K562 (cell line): ENCODE measurements around the gene ST6GALNAC6. TPM values are rescaled to one million over a fixed set of nuclear protein-coding genes. Genes with fewer than 3 reads are reported as not detected.

ENCODE experiments used
- ARID4B ChIP-seq: sonication (generic); formaldehyde crosslinking; IDR thresholded peaks from 2 replicates; pipeline ENCODE4 v1.8.0; 2022; ENCODE audit warnings: mild to moderate bottlenecking, missing genetic modification reagents
- ASH1L ChIP-seq: fragments of 450-650 bp; IDR thresholded peaks from 2 replicates; pipeline ENCODE4 v1.6.1; 2018; ENCODE audit warnings: borderline replicate concordance, mild to moderate bottlenecking, low read depth; ENCODE audit not compliant: partially characterized antibody
- BHLHE40 ChIP-seq: IDR thresholded peaks from 2 replicates; pipeline ENCODE4 v1.6.1; 2011; ENCODE audit warnings: low read length, improper control_type of control experiment
- CHD4 ChIP-seq: fragments of 200-600 bp; sonication (generic); IDR thresholded peaks from 3 replicates; pipeline ENCODE4 v1.6.1; 2012; ENCODE audit warnings: low read depth, mild to moderate bottlenecking, mixed read lengths, low read length, inconsistent platforms; ENCODE audit not compliant: insufficient read depth, insufficient replicate concordance, poor library complexity, severe bottlenecking
- DNMT1 ChIP-seq: fragments of 450-650 bp; IDR thresholded peaks from 2 replicates; pipeline ENCODE4 v1.6.1; 2016; ENCODE audit warnings: antibody characterized with exemption, mild to moderate bottlenecking
- EHMT2 ChIP-seq: fragments of 450-650 bp; IDR thresholded peaks from 2 replicates; pipeline ENCODE4 v1.6.1; 2018; ENCODE audit warnings: antibody characterized with exemption
- ELF4 ChIP-seq: fragments of 450-650 bp; formaldehyde crosslinking; IDR thresholded peaks from 2 replicates; pipeline ENCODE4 v1.4.0; 2022; ENCODE audit warnings: missing genetic modification characterization
- ESRRA ChIP-seq: fragments of 450-650 bp; IDR thresholded peaks from 2 replicates; pipeline ENCODE4 v1.6.1; 2014; ENCODE audit warnings: low read depth, mild to moderate bottlenecking, moderate library complexity, borderline replicate concordance
- GATA2 ChIP-seq: sonication (generic); formaldehyde crosslinking; IDR thresholded peaks from 2 replicates; pipeline ENCODE4 v1.4.0; 2020; ENCODE audit warnings: mild to moderate bottlenecking, missing genetic modification reagents
- GTF2F1 ChIP-seq: IDR thresholded peaks from 2 replicates; pipeline ENCODE4 v1.6.1; 2011; ENCODE audit warnings: low read depth, low read length, improper control_type of control experiment
- HDAC1 ChIP-seq, 2 experiments: fragments of 450-650 bp; IDR thresholded peaks; 2 replicates each; pipeline ENCODE4 v1.6.1; 2016 to 2017; ENCODE audit warnings: inconsistent platforms in 1 of 2, mild to moderate bottlenecking in 1 of 2, moderate library complexity in 1 of 2
- L3MBTL2 ChIP-seq: fragments of 450-650 bp; IDR thresholded peaks from 2 replicates; pipeline ENCODE4 v1.6.1; 2016; ENCODE audit warnings: mild to moderate bottlenecking, moderate library complexity
- MXI1 ChIP-seq: IDR thresholded peaks from 2 replicates; pipeline ENCODE4 v1.6.1; 2011; ENCODE audit warnings: low read depth, mild to moderate bottlenecking, improper control_type of control experiment, low read length
- MYNN ChIP-seq, 2 experiments: sonication (generic); formaldehyde crosslinking in 1 of 2; IDR thresholded peaks; 2 replicates each; pipeline versions ENCODE4 v1.5.0 to v1.6.1; 2016 to 2020; ENCODE audit warnings: antibody characterized with exemption in 1 of 2, missing genetic modification reagents in 1 of 2
- NFE2 ChIP-seq: IDR thresholded peaks from 2 replicates; pipeline ENCODE4 v1.6.1; 2014; ENCODE audit warnings: antibody characterized with exemption, low read depth
- PCBP2 ChIP-seq: fragments of 200-400 bp; formaldehyde crosslinking; IDR thresholded peaks from 2 replicates; pipeline ENCODE4 v1.6.1; 2018; ENCODE audit warnings: low read length, low read depth, mild to moderate bottlenecking, moderate library complexity; ENCODE audit not compliant: poor library complexity, severe bottlenecking
- RAD21 ChIP-seq, 2 experiments: fragments of 250-450 bp in 1 of 2; fragments of 450-650 bp in 1 of 2; sonication (Bioruptor Pico) in 1 of 2; formaldehyde crosslinking in 1 of 2; IDR thresholded peaks in 1 of 2; conservative IDR thresholded peaks in 1 of 2; 2 replicates each; pipeline versions ENCODE4 v1.4.0 to v1.8.0; 2020 to 2022; ENCODE audit warnings: mild to moderate bottlenecking in 2 of 2, moderate library complexity in 1 of 2
- SMARCE1 ChIP-seq: fragments of 450-650 bp; IDR thresholded peaks from 2 replicates; pipeline ENCODE4 v1.7.1; 2016; ENCODE audit warnings: mild to moderate bottlenecking
- SP1 ChIP-seq: sonication (generic); formaldehyde crosslinking; IDR thresholded peaks from 2 replicates; pipeline ENCODE4 v1.8.1; 2022; ENCODE audit warnings: mild to moderate bottlenecking, missing genetic modification reagents
- TGIF2 ChIP-seq: sonication (generic); formaldehyde crosslinking; IDR thresholded peaks from 2 replicates; pipeline ENCODE4 v1.8.1; 2022; ENCODE audit warnings: mild to moderate bottlenecking, missing genetic modification reagents, moderate library complexity
- VEZF1 ChIP-seq: fragments of 200-800 bp; sonication (Bioruptor generic); IDR thresholded peaks from 2 replicates; pipeline ENCODE4 v1.6.1; 2017; ENCODE audit warnings: missing genetic modification characterization, missing compliant biosample characterization
- ZKSCAN3 ChIP-seq: fragments of 250-450 bp; sonication (Bioruptor Pico); IDR thresholded peaks from 2 replicates; pipeline ENCODE4 v1.4.0; 2020
- ZNF184 ChIP-seq: sonication (generic); formaldehyde crosslinking; IDR thresholded peaks from 2 replicates; pipeline ENCODE4 v1.5.0; 2020; ENCODE audit warnings: missing genetic modification reagents
- polyA plus RNA-seq, 8 experiments: library from polyadenylated mRNA; depleted of rRNA in 4 of 8; stranded (reverse) in 5 of 8; unstranded in 3 of 8; fragments of >200 nt; fragmentation: Nextera tagmentation in 2 of 8; fragmentation: Illumina TruSeq in 1 of 8; extraction: Ambion mirVana in 2 of 8; extraction: Trizol in 1 of 8; gene quantifications; 2 replicates each; pipeline versions ENCODE4 v1.2.1 to v1.2.3, GENCODE V29; 2011 to 2014; ENCODE audit warnings: inconsistent platforms in 1 of 8, missing spikeins in 1 of 8
- total RNA-seq, 7 experiments: library from RNA; depleted of rRNA in 6 of 7; stranded (reverse); fragments of >200 nt in 6 of 7; fragmentation: Illumina TruSeq in 2 of 7; extraction: Trizol in 2 of 7; gene quantifications; 2 replicates each; pipeline versions ENCODE4 v1.2.1 to v1.2.3, GENCODE V29; 2011 to 2021; ENCODE audit warnings: low replicate concordance in 1 of 7

The ST6GALNAC6 gene
- total and polyA plus RNA-seq, 9 of the 15 experiments (the other 6 are each of a cell fraction or from before 2014, with no cell fraction given): 0.13 to 23.0 (median 14.5) TPM

DNA sequence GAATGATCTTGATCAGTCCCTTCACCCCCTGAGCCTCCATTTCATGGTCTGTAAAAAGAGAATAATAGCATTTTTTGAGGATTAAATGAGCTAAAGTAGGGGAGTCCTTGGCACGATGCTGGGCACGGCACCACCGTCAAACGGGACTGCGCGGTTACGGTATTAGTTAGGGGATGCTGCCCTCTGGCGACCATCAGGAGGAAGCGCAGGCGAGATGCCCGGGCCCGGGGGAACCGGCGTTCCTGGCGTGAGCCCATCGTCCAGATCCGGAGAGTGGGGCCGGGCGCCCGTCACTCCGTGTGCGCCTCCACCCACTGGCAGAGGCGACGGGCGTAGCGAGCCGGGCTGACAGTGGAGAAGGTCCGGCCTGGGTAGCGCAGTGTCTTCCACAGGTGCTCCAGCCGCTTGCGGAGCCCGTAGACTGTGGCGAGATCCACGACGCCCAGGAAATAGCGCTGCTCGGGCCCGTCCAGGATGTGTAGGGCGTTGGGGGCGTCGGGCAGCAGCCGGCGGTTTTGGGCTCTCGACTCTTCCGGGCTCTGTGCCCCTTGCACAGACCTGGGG lies 22.2 kb upstream of the ST6GALNAC6 start (continued):
- TF ChIP-seq RAD21 (CRISPR knock-in tag; conservative IDR thresholded peaks at IDR 0.05 in 1 of 2, IDR thresholded peaks at IDR 0.05 in 1 of 2): peak; percentile 91 to 95
- TF ChIP-seq L3MBTL2: 0 out of 2 replicates have a peak, but pooled peaks have one; percentile 24
- no peak for TF ChIP-seq EHMT2
- no peak for TF ChIP-seq SMARCE1
- no peak for TF ChIP-seq GTF2F1
- TF ChIP-seq ARID4B (CRISPR knock-in tag): 0 out of 2 replicates have a peak, but pooled peaks have one; percentile 37
- no peak for TF ChIP-seq DNMT1
- 0 out of 2 replicates have a peak, but pooled peaks have one; percentile 24 for TF ChIP-seq TGIF2 (CRISPR knock-in tag)
- TF ChIP-seq ELF4 (CRISPR knock-in tag): no peak
- no peak for TF ChIP-seq HDAC1 (IDR thresholded peaks at IDR 0.05)
- TF ChIP-seq ZNF184 (CRISPR knock-in tag): no peak
- no peak for TF ChIP-seq ESRRA
- no peak for TF ChIP-seq ASH1L
- no peak for TF ChIP-seq CHD4
- TF ChIP-seq PCBP2: no peak
- no peak for TF ChIP-seq ZKSCAN3 (CRISPR knock-in tag)
- TF ChIP-seq VEZF1 (CRISPR knock-in tag): no peak
- no peak for TF ChIP-seq NFE2
- 0 out of 2 replicates have a peak, but pooled peaks have one; percentile 42 for TF ChIP-seq BHLHE40
- no peak for TF ChIP-seq GATA2 (CRISPR knock-in tag)
- TF ChIP-seq SP1 (CRISPR knock-in tag): peak; percentile 32; the same call in 1 of the 2 replicates
- TF ChIP-seq MYNN (IDR thresholded peaks at IDR 0.05): peak; percentile 77; the same call in 1 of the 2 replicates
- TF ChIP-seq MYNN (CRISPR knock-in tag; IDR thresholded peaks at IDR 0.05): no peak
- no peak for TF ChIP-seq MXI1
